ENCODE data around the gene MAN1B1.
"Not testable (repeated sequence)": the region's sequence is repeated elsewhere in the genome, so short reads cannot be mapped to it uniquely, and the experiment has no call there.

The MAN1B1 gene

GRCh38 chr9:137115394-137116026 is 28.7 kb downstream of the MAN1B1 start:
- Mint-ChIP-seq H3K9me3 (no peaks in the 10 kb centered on the region), H3K4me3 (peak overlapping the region; percentile 52), H3K36me3 (ENCODE audit: insufficient read depth) (peaks cover 14% of the 10 kb centered on the region), H3K4me1 (no peaks in the 10 kb centered on the region), H3K27ac (ENCODE audit: low read depth) (no peak overlapping the region), H3K27me3 (no peaks in the 10 kb centered on the region)
- DNase-seq (ENCODE audit: low spot score in 2 of 2), result no peak
- ATAC-seq (replicated peaks; ENCODE audit: extremely low read depth, poor library complexity, severe bottlenecking), result no peak

GRCh38 chr9:137116027-137116507 is 29.3 kb downstream of the MAN1B1 start:
- DNase-seq (ENCODE audit: low spot score in 2 of 2), result no peak
- Mint-ChIP-seq H3K27ac (ENCODE audit: low read depth) (no peak overlapping the region), H3K27me3 (no peaks in the 10 kb centered on the region), H3K9me3 (no peaks in the 10 kb centered on the region), H3K4me3 (peak overlapping the region; percentile 52), H3K4me1 (no peaks in the 10 kb centered on the region), H3K36me3 (ENCODE audit: insufficient read depth) (peaks cover 10% of the 10 kb centered on the region)
- ATAC-seq (replicated peaks; ENCODE audit: extremely low read depth, poor library complexity, severe bottlenecking), result no peak

- no peak overlapping the region for H3K27ac Mint-ChIP-seq (ENCODE audit: low read depth)
- DNase-seq (ENCODE audit: low spot score in 2 of 2) (no peak), ATAC-seq (replicated peaks; ENCODE audit: extremely low read depth, poor library complexity, severe bottlenecking) (no peak)
- no peak overlapping the region for H3K4me3 Mint-ChIP-seq
- no peaks in the 10 kb centered on the region for H3K27me3 Mint-ChIP-seq
- peaks cover 7% of the 10 kb centered on the region for H3K36me3 Mint-ChIP-seq (ENCODE audit: insufficient read depth)
- H3K9me3 Mint-ChIP-seq, result no peaks in the 10 kb centered on the region
- no peaks in the 10 kb centered on the region for H3K4me1 Mint-ChIP-seq
Observed at GRCh38 chr9:137116728-137117127, 29.9 kb downstream of the MAN1B1 start.

- peaks cover 5% of the 10 kb centered on the region for H3K4me1 Mint-ChIP-seq
- no peak for DNase-seq (ENCODE audit: low spot score in 2 of 2)
- no peak overlapping the region for H3K27ac Mint-ChIP-seq (ENCODE audit: low read depth)
- no peak for ATAC-seq (replicated peaks; ENCODE audit: extremely low read depth, poor library complexity, severe bottlenecking)
- H3K27me3 Mint-ChIP-seq, result no peaks in the 10 kb centered on the region
- H3K36me3 Mint-ChIP-seq (ENCODE audit: insufficient read depth), result peaks cover 7% of the 10 kb centered on the region
- H3K9me3 Mint-ChIP-seq, result no peaks in the 10 kb centered on the region
- H3K4me3 Mint-ChIP-seq, result no peak overlapping the region
Observed at GRCh38 chr9:137117269-137117731, 30.5 kb downstream of the MAN1B1 start.

- H3K27ac Mint-ChIP-seq (ENCODE audit: low read depth); ATAC-seq (replicated peaks; ENCODE audit: extremely low read depth, poor library complexity, severe bottlenecking); H3K4me1 Mint-ChIP-seq; H3K36me3 Mint-ChIP-seq (ENCODE audit: insufficient read depth); H3K27me3 Mint-ChIP-seq; DNase-seq (ENCODE audit: low spot score in 2 of 2); H3K9me3 Mint-ChIP-seq; H3K4me3 Mint-ChIP-seq: not testable (repeated sequence)
Observed at GRCh38 chr9:137118092-137118603, 31.4 kb downstream of the MAN1B1 start.

- not testable (repeated sequence) for H3K4me3 Mint-ChIP-seq; DNase-seq (ENCODE audit: low spot score in 2 of 2); H3K27me3 Mint-ChIP-seq; H3K27ac Mint-ChIP-seq (ENCODE audit: low read depth); ATAC-seq (replicated peaks; ENCODE audit: extremely low read depth, poor library complexity, severe bottlenecking); H3K9me3 Mint-ChIP-seq; H3K36me3 Mint-ChIP-seq (ENCODE audit: insufficient read depth)
- peaks cover 15% of the 10 kb centered on the region for H3K4me1 Mint-ChIP-seq
Observed at GRCh38 chr9:137121927-137122795, 35.4 kb downstream of the MAN1B1 start.

- H3K27me3 Mint-ChIP-seq; ATAC-seq (replicated peaks; ENCODE audit: extremely low read depth, poor library complexity, severe bottlenecking); H3K9me3 Mint-ChIP-seq; H3K36me3 Mint-ChIP-seq (ENCODE audit: insufficient read depth); H3K27ac Mint-ChIP-seq (ENCODE audit: low read depth); DNase-seq (ENCODE audit: low spot score in 2 of 2); H3K4me3 Mint-ChIP-seq: not testable (repeated sequence)
- peaks cover 23% of the 10 kb centered on the region for H3K4me1 Mint-ChIP-seq
Observed at GRCh38 chr9:137122796-137123467, 36.1 kb downstream of the MAN1B1 start.

- Mint-ChIP-seq H3K36me3 (ENCODE audit: insufficient read depth) (peaks cover 12% of the 10 kb centered on the region), H3K9me3 (no peaks in the 10 kb centered on the region), H3K27me3 (no peaks in the 10 kb centered on the region), H3K4me1 (peaks cover 28% of the 10 kb centered on the region), H3K27ac (ENCODE audit: low read depth) (no peak overlapping the region), H3K4me3 (no peak overlapping the region)
- DNase-seq (ENCODE audit: low spot score in 2 of 2) (no peak), ATAC-seq (replicated peaks; ENCODE audit: extremely low read depth, poor library complexity, severe bottlenecking) (no peak)
Observed at GRCh38 chr9:137123468-137123837, 36.7 kb downstream of the MAN1B1 start.

GRCh38 chr9:137123952-137124462 is 37.2 kb downstream of the MAN1B1 start:
- H3K4me3 Mint-ChIP-seq; H3K27me3 Mint-ChIP-seq; DNase-seq (ENCODE audit: low spot score in 2 of 2); H3K9me3 Mint-ChIP-seq; H3K27ac Mint-ChIP-seq (ENCODE audit: low read depth); ATAC-seq (replicated peaks; ENCODE audit: extremely low read depth, poor library complexity, severe bottlenecking): not testable (repeated sequence)
- peaks cover 34% of the 10 kb centered on the region for H3K4me1 Mint-ChIP-seq
- peaks cover 16% of the 10 kb centered on the region for H3K36me3 Mint-ChIP-seq (ENCODE audit: insufficient read depth)

GRCh38 chr9:137126786-137127185 is 40.0 kb downstream of the MAN1B1 start:
- peak overlapping the region; percentile 79 for H3K4me3 Mint-ChIP-seq

GRCh38 chr9:137127301-137128157 is 40.7 kb downstream of the MAN1B1 start:
- H3K27me3 Mint-ChIP-seq, result peaks cover under 1% of the 10 kb centered on the region
- H3K27ac Mint-ChIP-seq (ENCODE audit: low read depth), result peak overlapping the region; percentile 91
- no peak for ATAC-seq (replicated peaks; ENCODE audit: extremely low read depth, poor library complexity, severe bottlenecking)
- no peak for DNase-seq (ENCODE audit: low spot score in 2 of 2)
- H3K36me3 Mint-ChIP-seq (ENCODE audit: insufficient read depth), result peaks cover 18% of the 10 kb centered on the region
- H3K4me3 Mint-ChIP-seq, result peak overlapping the region; percentile 79
- peaks cover 32% of the 10 kb centered on the region for H3K4me1 Mint-ChIP-seq
- H3K9me3 Mint-ChIP-seq, result no peaks in the 10 kb centered on the region

More at GRCh38 chr9:137126786-137127185, 40.0 kb downstream of the MAN1B1 start:
- no peaks in the 10 kb centered on the region for H3K27me3 Mint-ChIP-seq
- peak overlapping the region; percentile 91 for H3K27ac Mint-ChIP-seq (ENCODE audit: low read depth)
- no peak for ATAC-seq (replicated peaks; ENCODE audit: extremely low read depth, poor library complexity, severe bottlenecking)
- no peak for DNase-seq (ENCODE audit: low spot score in 2 of 2)
- H3K36me3 Mint-ChIP-seq (ENCODE audit: insufficient read depth), result peaks cover 18% of the 10 kb centered on the region
- H3K4me1 Mint-ChIP-seq, result peaks cover 39% of the 10 kb centered on the region
- H3K9me3 Mint-ChIP-seq, result no peaks in the 10 kb centered on the region
